Peyer's patch (tissue), 4 donors: Measurements from ENCODE around the gene PKN3.

Experiments
- CTCF ChIP-seq, 6 experiments: fragments of 450-650 bp in 4 of 6; fragments of 200-600 bp in 2 of 6; sonication (generic) in 1 of 6; IDR thresholded peaks; one replicate each; pipeline ENCODE4 v1.5.1; 2017 to 2019; ENCODE audit warnings: antibody characterized with exemption in 6 of 6, mild to moderate bottlenecking in 3 of 6, moderate library complexity in 1 of 6
- POLR2A ChIP-seq, 2 donors: fragments of 450-650 bp; IDR thresholded peaks; one replicate each; pipeline ENCODE4 v1.5.1; 2017; ENCODE audit warnings: antibody characterized with exemption in 2 of 2, mild to moderate bottlenecking in 2 of 2, moderate library complexity in 2 of 2

- TF ChIP-seq CTCF (IDR thresholded peaks at IDR 0.05): no peak
- no peak for TF ChIP-seq POLR2A (IDR thresholded peaks at IDR 0.05)
These were observed 48.4 kb upstream of the PKN3 start for GRCh38 chr9:128653908-128654307.
